Coronary artery (tissue), 2 donors: ENCODE data around the gene TMEM256.

ENCODE experiments used
- DNase-seq: peaks from one replicate; pipeline ENCODE4 v3.0.0-alpha.2; 2017; ENCODE audit warnings: low spot score
- H3K27ac ChIP-seq, 2 donors: fragments of 200-600 bp; sonication (generic); one replicate each; pipeline ENCODE4 v1.5.1; 2016 to 2019
- H3K4me3 ChIP-seq: fragments of 200-600 bp; sonication (generic); 2 replicates; pipeline ENCODE4 v1.5.1; 2016; ENCODE audit warnings: mild to moderate bottlenecking, moderate library complexity
- TF ChIP-seq, protein P1 (sequence below): fragments of 200-600 bp; sonication (generic); IDR thresholded peaks from one replicate; pipeline ENCODE4 v1.5.1; 2019; ENCODE audit warnings: antibody characterized with exemption

The TMEM256 gene

DNA sequence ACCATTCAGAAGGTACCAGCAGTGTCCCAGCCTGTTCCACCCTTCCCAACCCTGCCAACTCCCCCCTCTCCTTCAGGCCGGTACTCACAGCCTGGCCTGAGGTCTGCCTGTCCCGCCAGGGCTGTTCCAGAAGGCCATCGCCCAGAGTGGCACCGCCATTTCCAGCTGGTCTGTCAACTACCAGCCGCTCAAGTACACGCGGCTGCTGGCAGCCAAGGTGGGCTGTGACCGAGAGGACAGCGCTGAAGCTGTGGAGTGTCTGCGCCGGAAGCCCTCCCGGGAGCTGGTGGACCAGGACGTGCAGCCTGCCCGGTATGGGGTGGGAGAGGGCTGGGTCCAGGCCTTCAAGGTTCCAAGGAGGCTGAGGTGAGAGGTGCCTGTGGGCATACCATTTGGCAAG, 10.9 kb upstream of the TMEM256 start:
- DNase-seq: no peak
- TF ChIP-seq, protein P1, sequence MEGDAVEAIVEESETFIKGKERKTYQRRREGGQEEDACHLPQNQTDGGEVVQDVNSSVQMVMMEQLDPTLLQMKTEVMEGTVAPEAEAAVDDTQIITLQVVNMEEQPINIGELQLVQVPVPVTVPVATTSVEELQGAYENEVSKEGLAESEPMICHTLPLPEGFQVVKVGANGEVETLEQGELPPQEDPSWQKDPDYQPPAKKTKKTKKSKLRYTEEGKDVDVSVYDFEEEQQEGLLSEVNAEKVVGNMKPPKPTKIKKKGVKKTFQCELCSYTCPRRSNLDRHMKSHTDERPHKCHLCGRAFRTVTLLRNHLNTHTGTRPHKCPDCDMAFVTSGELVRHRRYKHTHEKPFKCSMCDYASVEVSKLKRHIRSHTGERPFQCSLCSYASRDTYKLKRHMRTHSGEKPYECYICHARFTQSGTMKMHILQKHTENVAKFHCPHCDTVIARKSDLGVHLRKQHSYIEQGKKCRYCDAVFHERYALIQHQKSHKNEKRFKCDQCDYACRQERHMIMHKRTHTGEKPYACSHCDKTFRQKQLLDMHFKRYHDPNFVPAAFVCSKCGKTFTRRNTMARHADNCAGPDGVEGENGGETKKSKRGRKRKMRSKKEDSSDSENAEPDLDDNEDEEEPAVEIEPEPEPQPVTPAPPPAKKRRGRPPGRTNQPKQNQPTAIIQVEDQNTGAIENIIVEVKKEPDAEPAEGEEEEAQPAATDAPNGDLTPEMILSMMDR: no peak
- Histone ChIP-seq H3K27ac (no peak overlapping the region), H3K4me3 (no peak overlapping the region)

DNA sequence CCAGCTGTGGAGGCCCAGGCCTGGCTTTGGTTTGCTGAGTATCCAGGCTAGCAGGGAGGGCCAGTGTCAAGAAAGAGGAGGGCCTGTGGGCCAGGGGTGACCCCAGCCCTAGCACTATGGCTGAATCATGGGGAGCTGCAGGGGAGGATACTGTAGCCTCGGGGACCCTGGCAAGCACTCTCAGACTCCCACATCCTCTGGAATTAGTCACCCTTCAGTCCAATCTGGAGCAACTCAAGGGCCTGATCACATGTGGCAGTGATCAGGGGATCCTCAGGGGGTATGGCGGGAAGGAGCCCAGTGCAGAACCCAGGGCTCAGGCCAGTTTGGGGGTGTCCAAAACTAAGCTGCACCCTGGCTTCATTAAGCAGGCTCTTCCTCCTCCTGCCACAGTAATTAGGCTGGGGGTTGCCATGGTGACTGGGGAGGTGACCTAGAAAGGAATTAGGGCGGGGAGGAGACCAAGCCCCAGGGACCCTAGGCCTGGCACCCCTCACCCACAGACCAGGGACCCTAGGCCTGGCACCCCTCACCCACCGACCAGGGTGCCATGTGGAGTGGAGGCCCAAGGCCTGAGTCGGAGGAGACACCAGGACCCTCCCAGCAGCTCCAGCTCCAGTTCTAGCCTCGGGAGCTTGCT, 9.6 kb upstream of the TMEM256 start:
- DNase-seq: no peak
- Histone ChIP-seq H3K4me3 (no peak overlapping the region), H3K27ac (peak overlapping the region in 1 of 2 donors; percentile 16)
- TF ChIP-seq, protein P1: no peak

DNA sequence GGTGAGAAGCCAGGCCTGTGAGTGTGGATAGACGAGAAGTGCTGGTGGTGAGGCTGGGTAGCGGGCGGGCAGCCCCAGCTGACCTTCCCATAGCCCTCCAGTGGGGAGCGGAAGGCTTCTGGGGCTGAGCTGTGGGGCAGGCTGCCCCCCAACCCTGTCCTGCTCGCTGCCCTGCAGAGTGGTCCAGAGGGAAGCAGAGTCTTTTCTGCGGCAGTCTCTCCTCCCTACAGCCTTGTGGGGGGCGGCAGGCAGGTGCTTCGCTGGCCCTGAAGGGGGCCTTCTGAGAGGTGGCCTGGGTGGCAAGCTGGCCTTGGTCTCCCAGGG, 7.5 kb upstream of the TMEM256 start:
- no peak overlapping the region for H3K27ac ChIP-seq
- H3K4me3 ChIP-seq: no peak overlapping the region
- TF ChIP-seq, protein P1: no peak
- DNase-seq: no peak

DNA sequence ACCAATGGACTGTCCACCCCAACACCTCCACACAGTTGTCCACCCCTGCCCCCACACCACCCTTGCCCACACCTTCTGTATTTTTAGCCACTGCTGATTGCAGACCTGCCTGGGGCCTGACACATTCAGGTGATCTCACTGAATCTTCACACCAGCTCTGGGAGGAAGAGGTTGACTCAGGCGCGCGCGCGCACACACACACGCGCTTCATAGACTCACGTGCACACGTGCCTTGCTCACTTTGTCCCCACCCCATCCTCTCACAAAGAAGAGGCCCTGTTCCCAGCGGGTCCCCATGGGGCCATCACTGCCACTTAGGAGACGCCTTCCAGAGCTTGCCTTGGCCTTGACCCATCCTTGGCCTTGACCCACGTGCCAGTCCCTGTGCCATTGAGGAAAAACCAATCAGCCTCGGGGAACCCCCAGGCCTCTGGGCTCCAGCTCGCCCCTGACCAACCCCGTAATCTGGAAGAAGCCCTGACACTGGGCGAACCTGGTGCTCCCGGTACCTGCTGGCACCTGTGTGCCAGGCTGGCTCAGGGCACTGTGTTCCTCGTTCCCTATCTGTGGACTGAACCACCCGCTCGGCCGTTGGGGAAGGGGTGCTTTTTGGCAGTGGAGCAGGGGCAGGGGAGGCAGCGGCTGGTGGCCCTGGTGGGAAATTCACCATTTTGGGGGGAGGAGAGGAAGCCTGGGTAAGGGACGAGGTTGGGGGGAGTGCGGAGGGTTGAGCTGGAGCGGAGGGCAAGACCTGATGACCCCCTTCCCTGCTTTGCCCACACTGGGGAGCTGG, 6.9 kb upstream of the TMEM256 start:
- no peak for DNase-seq
- TF ChIP-seq, protein P1: no peak
- Histone ChIP-seq H3K4me3 (no peak overlapping the region), H3K27ac (no peak overlapping the region)

DNA sequence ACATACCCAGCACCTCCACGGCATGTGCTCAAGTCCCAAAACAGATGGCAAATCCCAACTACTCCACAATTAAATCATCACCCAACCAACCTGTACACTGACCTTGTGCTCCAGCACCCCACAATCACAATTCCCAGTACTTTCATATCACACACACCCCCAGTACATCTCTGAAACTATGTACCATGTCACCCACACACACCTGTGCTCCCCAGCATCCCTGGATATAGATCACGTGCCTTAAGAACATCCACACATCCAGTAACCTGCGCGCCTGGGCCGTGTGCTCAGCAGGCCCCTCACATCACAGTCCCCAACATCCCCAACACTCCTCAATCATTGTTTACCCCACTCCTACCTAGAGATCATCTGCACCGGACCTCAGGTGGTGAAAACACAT, 5.8 kb upstream of the TMEM256 start:
- H3K4me3 ChIP-seq: no peak overlapping the region
- DNase-seq: no peak
- no peak overlapping the region for H3K27ac ChIP-seq
- TF ChIP-seq, protein P1: no peak

DNA sequence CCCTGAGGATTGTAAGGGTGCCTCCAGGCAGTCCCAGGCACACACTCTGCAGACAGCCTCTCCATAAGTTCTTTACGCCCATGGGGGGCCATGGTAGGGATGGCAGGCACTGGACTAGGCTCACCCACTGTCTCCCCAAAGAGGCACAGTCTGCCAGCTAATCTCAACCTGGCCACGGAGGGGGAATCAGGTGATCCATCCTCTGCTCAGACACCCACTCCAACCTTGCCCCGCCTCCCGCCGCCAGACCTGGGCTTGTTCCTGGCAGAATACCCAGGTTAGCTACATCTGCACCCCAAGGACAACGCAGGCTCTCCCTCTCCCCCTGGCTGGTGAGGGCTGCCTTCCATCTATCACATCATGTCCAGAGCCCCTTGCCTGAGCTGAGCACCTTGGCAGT, 5.0 kb upstream of the TMEM256 start:
- TF ChIP-seq, protein P1: no peak
- H3K4me3 ChIP-seq: no peak overlapping the region
- H3K27ac ChIP-seq: no peak overlapping the region
- no peak for DNase-seq

DNA sequence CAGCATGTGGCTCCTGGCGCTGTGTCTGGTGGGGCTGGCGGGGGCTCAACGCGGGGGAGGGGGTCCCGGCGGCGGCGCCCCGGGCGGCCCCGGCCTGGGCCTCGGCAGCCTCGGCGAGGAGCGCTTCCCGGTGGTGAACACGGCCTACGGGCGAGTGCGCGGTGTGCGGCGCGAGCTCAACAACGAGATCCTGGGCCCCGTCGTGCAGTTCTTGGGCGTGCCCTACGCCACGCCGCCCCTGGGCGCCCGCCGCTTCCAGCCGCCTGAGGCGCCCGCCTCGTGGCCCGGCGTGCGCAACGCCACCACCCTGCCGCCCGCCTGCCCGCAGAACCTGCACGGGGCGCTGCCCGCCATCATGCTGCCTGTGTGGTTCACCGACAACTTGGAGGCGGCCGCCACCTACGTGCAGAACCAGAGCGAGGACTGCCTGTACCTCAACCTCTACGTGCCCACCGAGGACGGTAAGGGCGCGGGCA, 4.4 kb upstream of the TMEM256 start:
- TF ChIP-seq, protein P1: no peak
- no peak overlapping the region for H3K4me3 ChIP-seq
- no peak for DNase-seq
- no peak overlapping the region for H3K27ac ChIP-seq
